ENCODE measurements around the gene CLASP1. TPM values are rescaled to one million over a fixed set of nuclear protein-coding genes. Genes with fewer than 3 reads are reported as not detected.
"Not testable (repeated sequence)": the region's sequence is repeated elsewhere in the genome, so short reads cannot be mapped to it uniquely, and the experiment has no call there.

Gene CLASP1
- total RNA-seq, 2 experiments from 2014 or later = 58.0 to 58.5 TPM

DNA sequence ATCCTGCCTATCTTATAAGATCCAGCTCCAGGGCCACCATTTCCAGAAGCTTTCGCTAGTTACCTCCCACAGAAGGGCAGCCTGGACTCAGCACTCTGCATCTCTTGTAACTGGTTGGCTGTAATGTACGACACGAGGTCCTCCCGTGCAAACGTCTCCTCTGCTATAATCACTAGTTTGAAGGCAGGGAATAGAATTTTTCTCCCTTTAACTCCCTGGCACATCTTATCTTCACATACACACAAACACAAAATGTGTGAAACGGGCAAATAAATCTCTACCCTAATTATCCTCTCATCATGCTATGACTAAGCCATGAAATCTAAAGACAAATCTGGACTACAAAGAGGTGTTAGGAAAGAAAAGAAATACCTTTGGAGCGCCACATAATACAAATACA is 81.8 kb downstream of the CLASP1 start:
- H3K4me1 Mint-ChIP-seq (ENCODE audit: low read depth) = peaks cover 73% of the 10 kb centered on the region
- no peaks in the 10 kb centered on the region for H3K27me3 Mint-ChIP-seq
- peaks cover 29% of the 10 kb centered on the region for H3K36me3 Mint-ChIP-seq (ENCODE audit: low read depth)
- Histone ChIP-seq H3K27me3 (ENCODE audit: control insufficient read depth in 1 of 2, insufficient read depth in 2 of 2, low read length in 2 of 2) (no peaks in the 10 kb centered on the region), H3K36me3 (ENCODE audit: insufficient read depth, low read length) (peaks cover 3% of the 10 kb centered on the region), H3K9me3 (ENCODE audit: control insufficient read depth in 1 of 2, insufficient read depth in 1 of 2, low read length in 2 of 2) (no peaks in the 10 kb centered on the region), H3K27ac (ENCODE audit: low read depth in 1 of 2, low read length in 2 of 2) (no peak overlapping the region), H3K4me3 (ENCODE audit: low read length) (no peak overlapping the region), H3K4me1 (ENCODE audit: insufficient read depth, low read length) (peaks cover 9% of the 10 kb centered on the region)
- intact Hi-C loops (cut with DNase I, micrococcal nuclease) = no loop called here
- H3K4me3 Mint-ChIP-seq = no peak overlapping the region
- no peak for TF ChIP-seq CTCF (IDR thresholded peaks at IDR 0.05)
- no peak for DNase-seq
- no peaks in the 10 kb centered on the region for H3K9me3 Mint-ChIP-seq
- ChIA-PET POLR2A (interaction anchor here (1.3 kb wide), 1 partner anchor 82 kb away, joined by 8 read pairs; the partner anchor contains the start of gene CLASP1), CTCF (no interaction called here)
- no peak for ATAC-seq (ENCODE audit: poor library complexity)
- H3K27ac Mint-ChIP-seq = no peak overlapping the region

- H3K9me3 Mint-ChIP-seq = no peaks in the 10 kb centered on the region
- Histone ChIP-seq H3K27ac (ENCODE audit: low read depth in 1 of 2, low read length in 2 of 2) (no peak overlapping the region), H3K4me3 (ENCODE audit: low read length) (no peak overlapping the region), H3K9me3 (ENCODE audit: control insufficient read depth in 1 of 2, insufficient read depth in 1 of 2, low read length in 2 of 2) (no peaks in the 10 kb centered on the region), H3K27me3 (ENCODE audit: control insufficient read depth in 1 of 2, insufficient read depth in 2 of 2, low read length in 2 of 2) (no peaks in the 10 kb centered on the region), H3K36me3 (ENCODE audit: insufficient read depth, low read length) (peaks cover 3% of the 10 kb centered on the region), H3K4me1 (ENCODE audit: insufficient read depth, low read length) (peaks cover 9% of the 10 kb centered on the region)
- H3K27me3 Mint-ChIP-seq = no peaks in the 10 kb centered on the region
- no peak for DNase-seq
- H3K4me1 Mint-ChIP-seq (ENCODE audit: low read depth) = peaks cover 87% of the 10 kb centered on the region
- intact Hi-C loops (cut with DNase I, micrococcal nuclease) = no loop called here
- no peak overlapping the region for H3K4me3 Mint-ChIP-seq
- no peak for ATAC-seq (ENCODE audit: poor library complexity)
- POLR2A ChIA-PET = no interaction called here
- CTCF ChIA-PET = no interaction called here
- TF ChIP-seq CTCF (IDR thresholded peaks at IDR 0.05) = no peak
- H3K36me3 Mint-ChIP-seq (ENCODE audit: low read depth) = peaks cover 21% of the 10 kb centered on the region
- H3K27ac Mint-ChIP-seq = no peak overlapping the region
These were observed 83.6 kb downstream of the CLASP1 start for GRCh38 chr2:121565389-121566250.

DNA sequence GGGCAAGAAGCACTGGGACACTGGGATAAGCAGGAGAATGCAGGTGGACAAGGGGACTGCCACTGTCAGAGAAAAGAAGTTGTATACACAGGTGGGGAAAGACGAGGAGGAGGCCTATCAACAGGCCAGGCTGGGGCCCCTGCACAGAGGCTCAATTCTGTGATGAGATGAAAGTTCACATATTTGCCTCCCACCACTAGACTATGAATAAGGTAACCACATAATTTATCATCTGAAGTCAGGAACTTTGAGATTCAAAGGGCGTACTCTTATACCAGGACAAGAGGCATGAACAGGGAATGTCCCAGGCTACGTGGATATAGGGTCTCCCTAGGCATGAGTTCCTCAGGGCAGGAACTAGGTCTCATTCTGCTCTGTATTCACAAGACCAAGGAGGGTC is 84.4 kb downstream of the CLASP1 start:
- H3K9me3 Mint-ChIP-seq = no peaks in the 10 kb centered on the region
- no peak for TF ChIP-seq CTCF (IDR thresholded peaks at IDR 0.05)
- intact Hi-C loops (cut with DNase I, micrococcal nuclease) = no loop called here
- peaks cover 9% of the 10 kb centered on the region for H3K4me1 ChIP-seq (ENCODE audit: insufficient read depth, low read length)
- no peak overlapping the region for H3K27ac Mint-ChIP-seq
- CTCF ChIA-PET = no interaction called here
- no peak for ATAC-seq (ENCODE audit: poor library complexity)
- POLR2A ChIA-PET = no interaction called here
- no peak for DNase-seq
- H3K4me3 ChIP-seq (ENCODE audit: low read length) = no peak overlapping the region
- H3K27ac ChIP-seq (ENCODE audit: low read depth in 1 of 2, low read length in 2 of 2) = no peak overlapping the region
- peaks cover 3% of the 10 kb centered on the region for H3K36me3 ChIP-seq (ENCODE audit: insufficient read depth, low read length)
- peaks cover 21% of the 10 kb centered on the region for H3K36me3 Mint-ChIP-seq (ENCODE audit: low read depth)
- no peaks in the 10 kb centered on the region for H3K27me3 ChIP-seq (ENCODE audit: control insufficient read depth in 1 of 2, insufficient read depth in 2 of 2, low read length in 2 of 2)
- H3K4me3 Mint-ChIP-seq = no peak overlapping the region
- H3K4me1 Mint-ChIP-seq (ENCODE audit: low read depth) = peaks cover 86% of the 10 kb centered on the region
- no peaks in the 10 kb centered on the region for H3K9me3 ChIP-seq (ENCODE audit: control insufficient read depth in 1 of 2, insufficient read depth in 1 of 2, low read length in 2 of 2)
- no peaks in the 10 kb centered on the region for H3K27me3 Mint-ChIP-seq

DNA sequence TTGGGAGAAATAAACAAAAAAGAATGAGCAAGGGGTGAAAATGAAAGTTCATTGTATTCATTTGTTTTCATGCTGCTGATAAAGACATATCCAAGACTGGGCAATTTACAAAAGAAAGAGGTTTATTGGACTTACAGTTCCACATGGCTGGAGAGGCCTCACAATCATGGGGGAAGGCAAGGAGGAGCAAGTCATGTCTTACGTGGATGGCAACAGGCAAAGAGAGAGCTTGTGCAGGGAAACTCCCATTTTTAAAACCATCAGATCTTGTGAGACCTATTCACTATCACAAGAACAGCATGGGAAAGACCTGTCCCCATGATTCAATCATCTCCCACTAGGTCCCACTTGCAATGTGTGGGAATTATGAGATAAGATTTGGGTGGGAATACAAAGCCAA is 85.5 kb downstream of the CLASP1 start:
- DNase-seq; H3K27me3 ChIP-seq (ENCODE audit: control insufficient read depth in 1 of 2, insufficient read depth in 2 of 2, low read length in 2 of 2); H3K36me3 ChIP-seq (ENCODE audit: insufficient read depth, low read length); H3K9me3 Mint-ChIP-seq; CTCF ChIA-PET; H3K4me1 ChIP-seq (ENCODE audit: insufficient read depth, low read length); POLR2A ChIA-PET; H3K9me3 ChIP-seq (ENCODE audit: control insufficient read depth in 1 of 2, insufficient read depth in 1 of 2, low read length in 2 of 2); H3K4me3 ChIP-seq (ENCODE audit: low read length); ATAC-seq (ENCODE audit: poor library complexity); H3K4me3 Mint-ChIP-seq; H3K27ac ChIP-seq (ENCODE audit: low read depth in 1 of 2, low read length in 2 of 2); H3K27me3 Mint-ChIP-seq; intact Hi-C loops (cut with DNase I, micrococcal nuclease): not testable (repeated sequence)
- H3K27ac Mint-ChIP-seq = peak overlapping the region; percentile 70
- peaks cover 89% of the 10 kb centered on the region for H3K4me1 Mint-ChIP-seq (ENCODE audit: low read depth)
- peaks cover 15% of the 10 kb centered on the region for H3K36me3 Mint-ChIP-seq (ENCODE audit: low read depth)

Measured in CD4-positive, alpha-beta T cell (primary cell).